GM12892 (cell line): ENCODE results near the gene MPPED1.

Source experiments
- DNase-seq: peaks from one replicate; pipeline ENCODE4 v3.0.0; 2011; ENCODE audit not compliant: insufficient read length
- FAIRE-seq: peaks from 2 replicates; lab custom pipeline; 2011; peaks lifted over from hg19 to GRCh38; lab: Jason Lieb, UNC
- POLR2A ChIP-seq: IDR thresholded peaks from 2 replicates; pipeline ENCODE4 v1.6.1; 2011; ENCODE audit warnings: low read depth, low read length, control low read depth
- POLR2AphosphoS5 ChIP-seq: IDR thresholded peaks from 2 replicates; pipeline ENCODE4 v1.6.1; 2011; ENCODE audit warnings: low read depth, low read length, control low read depth
- TAF1 ChIP-seq: IDR thresholded peaks from 2 replicates; pipeline ENCODE4 v1.6.1; 2011; ENCODE audit warnings: low read depth, mild to moderate bottlenecking, control low read depth, low read length, borderline replicate concordance

The MPPED1 gene

DNA sequence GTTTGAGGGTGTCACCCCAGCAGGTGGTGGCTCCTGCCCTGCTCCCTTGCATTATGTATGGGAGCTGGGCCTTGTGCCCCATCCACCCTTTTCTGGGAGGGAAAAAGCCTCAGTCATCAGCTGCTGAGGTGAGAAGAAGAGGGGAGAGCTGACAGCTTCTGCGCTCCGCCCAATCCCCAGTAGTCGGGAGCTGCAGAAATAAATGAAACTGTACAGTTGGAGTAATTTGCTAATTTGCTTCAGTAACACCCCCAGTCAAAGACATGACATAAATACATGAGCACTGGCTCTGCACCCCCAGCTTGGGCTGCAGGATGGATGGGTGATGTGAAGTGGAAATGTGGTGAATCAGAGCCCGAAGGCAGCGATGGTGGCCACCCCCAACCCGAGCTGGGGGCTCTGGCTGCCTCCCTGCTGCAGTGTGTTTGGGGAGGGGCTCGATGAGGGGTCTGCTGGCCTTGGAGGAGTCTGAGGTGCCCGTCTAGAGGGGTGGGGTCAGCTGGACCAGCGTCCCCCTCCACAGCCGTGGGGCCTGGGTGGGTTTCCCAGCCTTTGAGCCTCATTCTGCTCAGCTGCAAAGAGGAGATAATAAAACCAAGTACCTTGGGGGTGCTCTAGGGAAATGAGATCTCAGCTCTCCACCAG, 59.2 kb downstream of the MPPED1 start:
- TF ChIP-seq POLR2AphosphoS5 (no peak), TAF1 (no peak), POLR2A (no peak)
- DNase-seq = no peak
- FAIRE-seq = no peak

DNA sequence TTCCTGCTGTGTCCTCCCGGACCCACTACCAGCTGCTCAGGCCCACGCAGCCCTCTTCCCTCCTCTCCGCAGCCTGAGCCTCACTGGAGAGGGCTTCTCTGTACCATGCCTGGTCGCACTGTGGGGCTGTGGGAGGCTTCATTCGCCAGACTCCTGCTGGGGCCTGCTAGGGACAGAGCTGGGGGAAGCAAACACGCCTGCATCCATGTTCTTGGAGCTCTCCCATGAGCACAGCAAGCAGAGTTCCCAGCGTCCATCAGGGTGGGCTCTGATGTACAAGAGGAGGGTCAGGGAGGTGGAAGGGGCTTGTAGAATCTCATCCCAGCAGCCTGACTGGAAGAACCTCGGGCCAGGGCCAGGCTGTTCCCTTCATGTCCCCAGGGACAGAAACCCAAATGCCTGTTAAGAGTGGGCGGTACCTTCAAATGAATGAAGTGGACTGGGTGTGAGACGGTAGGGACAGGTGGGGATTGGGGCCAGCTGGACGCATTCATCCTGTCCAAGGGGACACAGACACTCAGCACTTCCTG, 59.9 kb downstream of the MPPED1 start:
- DNase-seq (no peak), FAIRE-seq (no peak)
- TF ChIP-seq TAF1 (no peak), POLR2A (no peak), POLR2AphosphoS5 (no peak)

DNA sequence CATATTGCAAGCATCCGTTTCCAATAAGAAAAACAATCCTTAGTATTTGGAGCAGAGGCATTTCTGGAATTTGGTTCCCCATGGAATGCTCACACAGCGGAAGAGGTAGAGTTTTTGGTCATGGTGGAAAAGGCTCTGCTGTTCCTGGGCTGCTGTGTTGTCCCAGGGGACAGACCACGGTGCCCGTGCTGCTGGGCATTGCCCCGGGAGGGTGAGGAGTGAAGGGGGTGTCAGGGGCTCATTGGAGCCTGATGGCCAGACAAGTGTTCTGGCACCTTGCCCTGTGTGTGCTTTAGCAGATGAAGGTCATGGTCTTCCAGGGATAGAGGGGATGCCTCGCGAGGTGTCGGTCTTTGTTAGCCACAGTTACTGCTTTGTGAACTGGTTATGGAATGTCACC, 61.2 kb downstream of the MPPED1 start:
- DNase-seq (no peak), FAIRE-seq (no peak)
- no peak for TF ChIP-seq POLR2A
- TF ChIP-seq TAF1 = no peak
- no peak for TF ChIP-seq POLR2AphosphoS5

DNA sequence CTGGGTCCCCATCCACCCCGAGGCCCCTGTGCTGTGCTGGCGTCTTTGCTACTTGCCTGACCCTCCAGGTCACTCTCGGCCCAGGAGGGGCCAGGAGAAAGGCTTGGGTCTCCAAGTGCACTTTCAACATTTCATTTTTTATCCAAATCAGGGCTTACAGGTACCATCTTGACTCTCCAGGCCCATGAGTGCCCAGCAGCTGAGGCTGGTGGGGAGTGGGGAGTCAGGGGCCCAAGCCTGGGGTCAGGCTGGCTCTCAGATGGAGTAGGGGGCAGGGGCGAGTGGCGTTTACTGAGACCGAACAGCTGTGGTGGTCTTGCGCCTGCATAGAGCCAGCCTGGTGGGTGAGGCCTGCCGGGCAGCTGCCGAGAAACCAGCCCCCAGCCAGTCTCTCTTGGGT, 61.6 kb downstream of the MPPED1 start:
- FAIRE-seq (no peak), DNase-seq (no peak)
- TF ChIP-seq TAF1 (no peak), POLR2A (no peak), POLR2AphosphoS5 (no peak)

DNA sequence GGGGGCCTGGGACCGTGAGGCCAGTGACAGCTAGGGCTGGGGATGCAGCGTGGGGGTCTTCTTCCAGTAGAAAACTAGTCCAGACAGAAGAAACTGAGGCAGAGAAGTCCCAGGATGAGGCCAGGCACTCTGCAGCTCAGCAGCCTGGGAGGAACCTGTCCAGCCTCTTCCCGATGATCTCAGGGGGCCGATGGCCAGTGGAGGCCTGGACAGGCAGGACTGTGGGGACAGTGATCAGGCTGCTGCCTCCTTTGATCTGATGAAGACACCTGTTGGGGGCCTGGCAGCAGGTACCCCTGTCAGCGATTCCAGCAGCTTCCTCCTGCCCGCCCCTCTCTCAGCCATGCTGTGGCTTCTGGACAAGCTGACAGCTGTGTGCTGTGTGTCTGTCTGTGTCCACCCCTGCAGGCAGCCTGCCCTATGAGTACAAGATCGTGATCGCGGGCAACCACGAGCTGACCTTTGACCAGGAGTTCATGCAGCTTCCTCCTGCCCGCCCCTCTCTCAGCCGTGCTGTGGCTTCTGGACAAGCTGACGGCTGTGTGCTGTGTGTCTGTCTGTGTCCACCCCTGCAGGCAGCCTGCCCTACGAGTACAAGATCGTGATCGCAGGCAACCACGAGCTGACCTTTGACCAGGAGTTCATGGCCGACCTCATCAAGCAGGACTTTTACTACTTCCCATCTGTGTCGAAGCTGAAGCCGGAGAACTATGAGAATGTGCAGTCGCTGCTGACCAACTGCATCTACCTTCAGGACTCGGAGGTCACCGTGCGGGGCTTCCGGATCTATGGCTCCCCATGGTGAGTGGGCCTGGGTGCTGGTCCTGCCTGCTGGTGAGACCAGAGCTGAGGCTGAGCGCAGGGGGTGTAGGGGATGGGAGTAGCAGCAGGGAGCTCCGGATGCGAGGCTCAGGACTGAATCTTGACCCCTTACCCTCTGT, 62.6 kb downstream of the MPPED1 start:
- DNase-seq = no peak
- FAIRE-seq = no peak
- no peak for TF ChIP-seq TAF1
- no peak for TF ChIP-seq POLR2A
- TF ChIP-seq POLR2AphosphoS5 = no peak

DNA sequence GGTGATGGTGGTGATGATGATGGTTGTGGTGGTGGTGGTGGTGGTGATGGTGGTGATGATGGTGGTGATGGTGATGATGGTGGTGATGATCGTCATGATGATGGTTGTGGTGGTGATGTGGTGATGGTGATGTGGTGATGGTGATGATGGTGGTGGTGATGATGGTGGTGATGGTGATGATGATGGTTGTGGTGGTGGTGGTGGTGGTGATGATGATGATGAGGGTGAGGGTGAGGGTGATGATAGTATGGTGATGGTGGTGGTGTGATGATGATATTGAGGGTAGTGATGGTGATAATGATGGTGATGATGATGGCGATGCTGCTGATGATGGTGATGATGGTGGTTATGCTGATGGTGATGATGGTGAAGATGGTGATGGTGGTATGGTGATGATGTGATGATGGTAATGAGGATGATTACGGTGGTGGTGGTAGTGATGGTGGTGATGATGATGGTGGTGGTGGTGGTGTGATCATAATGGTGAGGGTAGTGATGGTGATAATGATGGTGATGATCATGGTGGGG, 63.8 kb downstream of the MPPED1 start:
- DNase-seq = no peak
- peak; percentile 38 for FAIRE-seq
- TF ChIP-seq POLR2A (no peak), POLR2AphosphoS5 (no peak), TAF1 (no peak)

DNA sequence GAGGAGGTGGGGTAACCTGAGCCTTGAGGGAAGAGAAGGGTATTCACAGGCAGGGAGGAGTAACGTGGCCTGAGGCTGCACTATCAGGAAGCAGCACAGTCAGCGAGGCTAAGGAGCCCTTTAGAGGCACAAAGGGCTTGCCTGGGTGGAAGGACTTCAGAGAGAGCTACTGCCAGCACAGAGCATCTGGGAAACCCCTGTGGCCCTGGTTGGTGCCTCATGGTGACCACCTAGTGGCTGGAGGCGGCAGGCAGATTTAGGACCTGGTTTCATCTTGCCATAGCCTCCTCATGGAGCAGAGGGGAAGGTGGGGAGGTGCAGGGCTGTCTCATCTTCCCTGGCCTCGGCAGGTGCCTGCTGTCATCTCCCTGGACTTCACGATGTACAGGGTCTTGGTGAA, 64.5 kb downstream of the MPPED1 start:
- DNase-seq = no peak
- TF ChIP-seq TAF1 (no peak), POLR2AphosphoS5 (no peak), POLR2A (no peak)

DNA sequence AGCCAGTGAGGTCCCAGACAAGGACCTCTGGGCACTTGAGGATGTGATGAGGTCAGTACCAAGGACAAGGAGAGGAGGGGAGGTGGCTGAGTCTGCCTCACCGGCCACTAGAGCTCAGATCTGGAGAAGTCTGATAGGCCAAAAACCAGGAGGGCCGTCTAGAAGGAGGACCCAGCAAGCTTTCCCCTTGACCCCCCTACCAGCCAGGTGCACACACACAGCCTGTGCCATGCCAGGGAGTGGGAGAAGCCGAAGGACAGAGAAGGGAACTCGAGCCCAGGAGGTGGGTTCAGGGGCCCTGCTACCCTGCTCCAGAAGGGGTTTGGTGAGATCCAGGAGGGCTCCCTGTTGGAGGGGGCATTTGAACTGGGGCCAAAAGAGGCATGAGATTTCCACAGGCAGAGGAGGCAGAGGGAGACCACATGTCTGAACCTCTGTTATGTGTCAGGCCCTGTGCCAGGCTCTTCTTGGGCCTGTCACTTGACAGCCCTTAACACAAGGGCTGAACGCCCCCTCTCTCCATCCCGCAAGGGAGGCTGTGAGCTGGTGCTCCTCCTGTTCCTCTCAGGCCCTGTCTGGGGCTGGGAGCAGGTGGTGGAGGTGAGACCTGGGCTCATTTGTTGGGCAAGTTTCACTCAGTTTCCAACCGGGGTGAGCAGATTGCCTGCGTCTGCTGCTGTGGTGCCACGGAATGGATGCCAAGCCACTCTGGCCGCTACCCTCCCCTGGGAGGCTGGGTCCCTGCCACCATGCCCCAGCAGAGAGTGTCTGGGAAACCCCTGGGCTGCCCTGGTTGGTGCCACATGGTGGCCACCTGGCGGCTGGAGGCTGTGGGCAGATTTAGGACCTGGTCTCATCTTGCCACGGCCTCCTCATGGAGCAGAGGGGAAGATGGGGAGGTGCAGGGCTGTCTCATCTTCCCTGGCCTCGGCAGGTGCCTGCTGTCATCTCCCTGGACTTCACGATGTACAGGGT, 65.2 kb downstream of the MPPED1 start:
- DNase-seq = no peak
- FAIRE-seq = no peak
- no peak for TF ChIP-seq POLR2AphosphoS5
- no peak for TF ChIP-seq TAF1
- TF ChIP-seq POLR2A = no peak

More for the DNA sequence above, 64.5 kb downstream of the MPPED1 start:
- no peak for FAIRE-seq

DNA sequence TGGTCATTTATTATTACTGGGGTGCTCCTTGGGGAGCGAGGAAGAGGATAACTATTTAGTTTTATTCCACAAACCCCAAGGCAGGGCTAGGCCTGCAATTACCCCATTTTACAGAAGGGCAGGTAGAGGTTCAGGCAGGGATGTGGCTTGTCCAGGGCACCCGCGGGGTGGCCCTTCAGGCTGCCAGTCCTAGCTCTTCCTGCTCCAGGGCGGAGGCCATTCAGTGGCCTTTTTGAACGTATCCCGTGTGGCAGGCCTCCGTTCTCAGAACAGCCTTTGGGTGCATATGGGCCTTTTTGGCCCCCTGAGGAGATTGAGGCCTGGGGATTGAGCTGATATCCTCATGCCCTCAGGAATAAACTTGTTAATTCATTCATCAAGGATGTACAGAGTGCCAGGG, 66.2 kb downstream of the MPPED1 start:
- TF ChIP-seq TAF1 (no peak), POLR2A (no peak), POLR2AphosphoS5 (no peak)
- no peak for DNase-seq
- FAIRE-seq = no peak

DNA sequence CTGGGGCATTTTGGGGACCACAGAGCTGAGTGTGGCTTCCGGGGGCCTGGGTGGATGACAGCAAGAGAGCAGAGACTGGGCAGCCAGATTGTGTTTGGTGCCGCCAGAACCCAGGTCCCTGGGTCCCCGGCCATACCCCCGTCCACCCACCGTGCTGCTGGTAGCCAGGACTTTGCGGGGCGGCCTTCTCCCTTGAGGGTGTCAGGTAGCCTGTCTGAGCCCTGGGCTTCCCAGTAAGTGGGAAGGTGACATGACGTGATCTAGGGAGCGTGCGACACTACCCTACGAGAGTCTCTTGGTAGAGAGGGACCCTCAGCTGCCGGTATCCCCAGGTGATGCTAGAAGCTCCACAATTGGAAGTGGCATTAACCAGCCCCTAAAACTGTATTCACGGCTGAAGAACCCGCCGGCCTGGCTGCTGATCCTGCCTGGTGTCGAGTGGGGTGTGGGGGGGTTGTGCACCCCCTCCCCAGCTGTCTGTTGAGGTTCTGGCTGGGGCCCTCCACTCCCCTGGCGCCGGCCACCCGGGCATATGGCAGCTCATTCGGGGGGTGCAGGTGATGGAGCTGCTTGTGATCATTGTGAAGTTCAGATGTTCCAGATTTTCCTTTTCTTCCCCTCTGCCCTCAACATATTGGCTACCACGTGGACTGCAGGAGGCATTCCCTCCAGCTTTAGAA, 66.9 kb downstream of the MPPED1 start:
- no peak for DNase-seq
- TF ChIP-seq POLR2A (no peak), POLR2AphosphoS5 (no peak), TAF1 (no peak)

More for the DNA sequence above, 66.9 kb downstream of the MPPED1 start:
- FAIRE-seq = no peak
